Activated T-cell treated with anti-CD3 and anti-CD28 coated beads for 1 hour (primary cell): ENCODE measurements around the gene KDF1.
"Not testable (repeated sequence)": the region's sequence is repeated elsewhere in the genome, so short reads cannot be mapped to it uniquely, and the experiment has no call there.

Experiments used
- DNase-seq: peaks from one replicate; pipeline ENCODE4 v3.0.0-alpha.2; 2020; ENCODE audit warnings: low read depth

KDF1 gene

GRCh38 chr1:26953374-26953773 lies 6.9 kb downstream of the KDF1 start:
- DNase-seq, result no peak

DNA sequence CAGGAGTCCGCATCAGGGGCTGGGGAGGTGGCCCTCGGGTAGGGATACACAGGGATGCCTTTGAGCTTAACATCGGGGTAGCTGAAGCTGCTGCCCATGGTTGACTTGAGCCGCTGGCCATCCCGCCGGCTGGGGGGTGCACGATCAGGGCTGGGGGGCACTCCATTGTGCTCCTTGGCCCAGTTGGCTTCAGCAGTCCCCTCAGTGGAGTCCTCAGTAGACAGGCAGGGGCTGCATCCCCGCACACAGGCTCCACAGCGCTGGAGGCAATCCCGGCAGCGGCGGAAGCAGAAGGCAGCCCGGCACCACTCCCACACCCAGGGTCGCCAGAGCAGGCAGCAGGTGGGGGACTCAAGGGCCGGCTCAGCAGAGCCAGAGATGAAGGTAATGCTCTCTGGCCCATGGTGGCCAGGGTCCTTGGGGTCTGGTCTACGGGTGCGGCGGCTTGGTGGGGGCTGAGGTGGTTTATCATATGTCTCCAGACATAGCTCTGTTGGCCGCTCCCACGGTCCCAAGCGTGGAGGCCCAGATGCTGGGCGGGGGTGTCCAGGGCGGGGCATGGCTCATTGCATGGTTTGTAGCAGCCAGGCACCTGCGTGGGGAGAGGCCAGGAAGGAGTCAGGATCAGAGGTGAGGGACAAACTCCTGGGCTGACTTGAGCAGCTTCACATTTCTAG lies 8.3 kb downstream of the KDF1 start:
- no peak for DNase-seq

- DNase-seq, result no peak
Measured at GRCh38 chr1:26951216-26951615, 9.1 kb downstream of the KDF1 start.

- DNase-seq, result no peak
Measured at GRCh38 chr1:26950602-26951001, 9.7 kb downstream of the KDF1 start.

DNA sequence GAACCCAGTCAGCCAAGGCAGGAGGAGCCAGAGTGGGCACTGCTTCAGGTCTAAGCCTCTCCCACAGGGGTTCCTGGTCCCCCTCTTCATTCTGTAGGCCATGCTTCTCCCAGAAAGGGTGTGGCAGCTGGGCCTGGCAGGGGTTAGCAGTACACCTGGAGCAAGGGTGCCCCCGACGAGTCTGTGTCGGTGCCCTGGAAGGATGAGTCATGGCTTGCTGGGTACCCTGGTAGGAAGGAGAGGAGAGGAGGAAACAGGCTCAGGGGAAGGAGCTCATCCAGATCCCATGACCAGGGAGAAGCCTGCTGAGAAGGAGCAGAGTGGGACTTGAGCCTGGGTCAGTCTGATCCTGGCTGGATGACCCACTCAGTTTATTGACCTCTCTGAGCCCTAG lies 10.3 kb downstream of the KDF1 start:
- DNase-seq, result no peak

DNA sequence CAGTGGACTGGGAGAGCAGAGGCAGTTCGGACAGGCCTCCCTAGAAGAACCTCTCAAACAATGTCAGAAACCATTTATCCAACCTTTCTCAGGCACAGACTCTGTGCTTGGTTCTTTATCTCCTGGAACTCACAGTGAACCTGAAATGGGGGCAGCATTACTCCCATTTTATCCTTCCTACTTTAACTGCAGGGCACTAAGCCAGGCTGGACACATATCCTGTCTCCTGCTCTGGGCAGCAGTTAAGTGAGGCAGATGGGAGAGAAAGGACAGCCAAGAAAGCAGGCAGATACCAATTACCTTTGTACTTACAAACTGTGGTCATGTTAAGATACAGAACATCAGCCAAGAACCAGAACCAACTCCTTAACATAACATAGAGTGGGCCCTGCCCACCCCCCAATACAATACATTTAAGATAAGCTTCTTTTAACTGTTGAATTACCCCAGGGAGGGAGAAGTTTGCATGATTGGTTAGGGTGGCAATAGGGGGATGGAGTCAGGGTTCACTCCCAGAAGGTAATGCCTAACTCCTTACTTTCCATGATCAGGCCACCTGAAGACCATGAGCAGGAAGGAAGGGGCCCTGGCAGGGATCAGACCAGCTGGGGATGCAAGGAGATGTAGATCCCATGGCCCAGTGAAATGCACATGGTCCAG lies 10.9 kb downstream of the KDF1 start:
- DNase-seq, result no peak

DNA sequence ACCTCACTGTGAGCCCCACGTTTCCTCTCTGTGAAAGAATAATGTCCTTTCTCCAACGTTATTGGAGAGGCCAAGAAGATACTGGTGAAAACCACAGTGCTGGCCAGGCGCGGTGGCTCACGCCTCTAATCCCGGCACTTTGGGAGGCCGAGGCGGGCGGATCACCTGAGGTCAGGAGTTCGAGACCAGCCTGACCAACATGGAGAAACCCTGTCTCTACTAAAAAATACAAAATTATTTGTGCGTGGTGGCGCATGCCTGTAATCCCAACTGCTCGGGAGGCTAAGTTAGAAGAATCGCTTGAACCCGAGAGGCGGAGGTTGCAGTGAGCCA lies 11.6 kb downstream of the KDF1 start:
- not testable (repeated sequence) for DNase-seq

DNA sequence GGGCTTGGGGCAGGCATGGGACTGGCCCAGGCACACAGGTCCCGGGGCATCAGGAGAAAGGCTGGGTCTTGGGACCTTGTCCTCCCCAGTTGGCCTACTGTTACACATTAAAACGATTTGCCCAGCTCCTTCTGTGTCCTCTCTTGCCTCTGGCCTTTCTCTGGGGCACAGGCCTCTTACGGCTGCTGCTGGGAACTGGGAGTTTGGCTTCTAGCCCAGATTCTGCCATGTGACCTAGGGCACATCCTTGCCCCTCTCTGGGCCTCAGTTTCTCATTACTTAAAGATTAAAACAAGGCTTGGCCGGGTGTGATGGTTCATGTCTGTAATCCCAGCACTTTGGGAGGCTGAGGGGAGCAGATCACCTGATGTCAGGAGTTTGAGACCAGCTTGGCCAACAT lies 14.0 kb downstream of the KDF1 start:
- DNase-seq, result no peak

DNA sequence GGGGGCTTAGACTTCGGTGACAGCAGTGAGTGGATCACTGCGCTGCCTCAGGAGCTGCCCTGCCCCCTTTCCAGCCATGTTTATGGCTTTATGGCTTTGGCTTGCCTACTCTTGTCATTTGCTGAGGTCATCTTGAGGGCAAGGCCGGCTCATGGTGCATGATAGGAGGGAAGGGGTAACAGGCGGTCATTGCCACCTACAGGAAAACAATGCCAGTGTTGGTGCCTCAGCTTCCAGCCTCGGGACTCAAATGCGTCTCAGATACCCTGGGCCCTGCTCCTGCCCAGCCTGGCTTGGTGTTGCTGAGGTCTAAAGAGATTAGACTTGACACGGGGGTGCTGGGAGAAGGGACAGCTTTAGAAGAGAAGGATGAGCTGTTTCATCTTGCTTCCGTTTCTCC lies 14.5 kb downstream of the KDF1 start:
- no peak for DNase-seq

GRCh38 chr1:26945138-26945537 lies 15.1 kb downstream of the KDF1 start:
- DNase-seq, result no peak

DNA sequence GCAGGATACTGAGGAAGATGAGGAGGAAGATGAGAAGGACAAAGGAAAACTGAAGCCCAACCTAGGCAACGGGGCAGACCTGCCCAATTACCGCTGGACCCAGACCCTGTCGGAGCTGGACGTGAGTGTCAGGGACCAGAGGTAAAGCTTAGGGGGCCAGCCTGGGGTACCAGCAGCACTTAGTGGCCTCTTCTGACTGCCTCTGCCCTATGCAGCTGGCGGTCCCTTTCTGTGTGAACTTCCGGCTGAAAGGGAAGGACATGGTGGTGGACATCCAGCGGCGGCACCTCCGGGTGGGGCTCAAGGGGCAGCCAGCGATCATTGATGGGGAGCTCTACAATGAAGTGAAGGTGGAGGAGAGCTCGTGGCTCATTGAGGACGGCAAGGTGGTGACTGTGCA lies 17.6 kb downstream of the KDF1 start:
- no peak for DNase-seq

GRCh38 chr1:26941311-26941710 lies 19.0 kb downstream of the KDF1 start:
- DNase-seq, result no peak

- DNase-seq, result no peak
Measured at GRCh38 chr1:26938659-26939025, 21.6 kb downstream of the KDF1 start.

DNA sequence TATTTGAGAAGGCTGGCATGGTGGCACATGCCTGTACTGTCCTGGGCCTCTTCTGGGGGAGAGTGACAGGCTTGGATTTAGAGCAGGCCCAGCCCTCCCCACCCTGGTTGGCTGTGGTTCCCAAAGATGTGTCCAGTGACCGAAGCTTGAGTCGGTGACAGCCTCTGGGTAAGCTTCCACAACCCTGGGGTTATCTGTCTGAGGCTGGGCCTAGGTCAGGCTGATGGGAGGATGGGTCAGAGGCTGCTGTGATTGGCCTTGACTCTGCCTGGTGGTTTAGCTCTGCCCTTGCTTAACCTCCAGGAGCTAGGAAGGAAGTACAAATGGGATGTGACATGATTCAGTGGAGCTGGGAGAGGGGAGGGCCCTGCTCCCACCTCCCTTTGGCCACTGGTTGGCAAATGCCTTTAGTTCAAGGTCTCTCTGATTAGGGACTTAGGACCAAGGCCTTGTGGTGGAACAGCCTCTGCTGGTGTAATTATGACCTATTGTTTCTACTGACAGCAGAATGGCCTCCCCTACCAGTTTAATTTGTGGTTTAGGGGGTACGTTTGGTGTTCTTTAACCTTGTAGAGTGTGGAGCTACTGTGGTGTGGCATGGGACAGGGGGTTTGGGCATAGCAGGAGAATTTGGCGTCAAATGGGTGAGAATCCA lies 22.1 kb downstream of the KDF1 start:
- DNase-seq, result no peak

GRCh38 chr1:26936823-26937222 lies 23.4 kb downstream of the KDF1 start:
- DNase-seq, result no peak

GRCh38 chr1:26932531-26932930 lies 27.7 kb downstream of the KDF1 start:
- no peak for DNase-seq

DNA sequence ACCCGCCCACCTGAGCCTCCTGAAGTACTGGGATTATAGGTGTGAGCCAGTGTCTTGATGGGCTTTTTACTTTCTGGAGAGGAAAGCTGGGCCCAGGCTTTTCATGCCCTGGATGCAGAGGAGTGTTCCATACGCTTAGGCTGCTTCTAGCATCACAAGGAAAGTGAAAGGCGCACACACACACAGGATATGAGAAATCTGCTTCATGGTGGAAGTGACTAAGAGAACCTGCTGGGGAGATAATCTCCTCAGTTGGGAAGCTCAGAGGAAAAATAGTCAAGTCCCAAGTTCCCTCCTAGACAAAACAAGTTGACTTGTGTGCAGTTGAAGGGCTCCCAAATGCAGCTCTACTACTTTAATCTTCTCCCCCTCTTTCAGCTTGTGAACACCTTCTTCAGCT lies 36.6 kb downstream of the KDF1 start:
- no peak for DNase-seq

DNA sequence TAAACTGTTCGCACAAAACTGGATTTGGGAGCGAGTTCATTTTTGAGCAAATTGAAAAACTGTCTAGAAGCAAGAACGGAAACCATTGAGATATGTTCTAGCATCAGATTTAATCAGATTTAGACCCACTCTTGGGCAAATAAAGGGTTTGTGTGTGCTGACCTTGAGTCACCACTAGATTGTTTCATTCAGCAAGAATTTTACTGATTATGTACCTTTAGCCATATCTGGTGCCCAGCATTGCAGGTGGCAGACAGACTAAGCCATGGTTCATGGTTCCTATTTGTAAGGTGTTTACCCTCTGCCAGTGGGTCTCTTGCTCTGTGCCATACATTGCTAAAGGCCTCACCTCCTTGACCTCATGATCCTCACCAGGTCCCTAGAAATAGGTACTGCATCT lies 37.4 kb downstream of the KDF1 start:
- DNase-seq, result no peak

GRCh38 chr1:26922431-26922729 lies 37.9 kb downstream of the KDF1 start:
- DNase-seq, result no peak

GRCh38 chr1:26921540-26922430 lies 38.5 kb downstream of the KDF1 start, which contains the start of gene NUDC:
Gene NUDC, plus strand, starts transcription at chr1:26921743. Its CDS starts 106 bp downstream, at chr1:26921849.
- DNase-seq, result peak; percentile 90

GRCh38 chr1:26921126-26921539 lies 39.1 kb downstream of the KDF1 start:
- no peak for DNase-seq

GRCh38 chr1:26915204-26915842 lies 44.9 kb downstream of the KDF1 start:
- DNase-seq, result no peak
